Mesendoderm (in vitro differentiated cells): ENCODE data around the gene MEX3A.
A peak's percentile ranks its signal among the peaks of the same experiment; 100 is the strongest.
"Not testable (repeated sequence)": the region's sequence is repeated elsewhere in the genome, so short reads cannot be mapped to it uniquely, and the experiment has no call there.

Experiments
- DNase-seq: peaks from one replicate; pipeline ENCODE4 v3.0.0; 2013
- H2AK5ac ChIP-seq: 2 replicates; pipeline ENCODE4 v1.6.1; 2013; ENCODE audit warnings: low read length, inconsistent platforms
- H2BK120ac ChIP-seq: 2 replicates; pipeline ENCODE4 v1.6.1; 2013; ENCODE audit warnings: low read depth, mild to moderate bottlenecking, low read length, moderate library complexity, mixed read lengths
- H2BK15ac ChIP-seq: replicated peaks from 2 replicates; pipeline ENCODE4 v1.6.1; 2013; ENCODE audit warnings: low read depth, mild to moderate bottlenecking, moderate library complexity
- H2BK5ac ChIP-seq: 2 replicates; pipeline ENCODE4 v1.6.1; 2013; ENCODE audit warnings: low read length, inconsistent platforms
- H3K18ac ChIP-seq: 2 replicates; pipeline ENCODE4 v1.6.1; 2013; ENCODE audit warnings: mild to moderate bottlenecking, low read length, mixed read lengths
- H3K23ac ChIP-seq: one replicate; pipeline ENCODE4 v1.6.1; 2013; ENCODE audit warnings: low read length
- H3K27ac ChIP-seq: 2 replicates; pipeline ENCODE4 v1.5.1; 2013; ENCODE audit warnings: low read depth, mild to moderate bottlenecking, inconsistent platforms, low read length, moderate library complexity
- H3K27me3 ChIP-seq: 2 replicates; pipeline ENCODE4 v1.6.1; 2013; ENCODE audit warnings: low read length, control low read depth, mild to moderate bottlenecking, inconsistent platforms; ENCODE audit not compliant: insufficient read depth, poor library complexity
- H3K36me3 ChIP-seq: 2 replicates; pipeline ENCODE4 v1.6.1; 2013; ENCODE audit warnings: low read length, inconsistent platforms; ENCODE audit not compliant: control insufficient read depth, insufficient read depth
- H3K4ac ChIP-seq: one replicate; pipeline ENCODE4 v1.6.1; 2013; ENCODE audit warnings: low read depth, mild to moderate bottlenecking, low read length, moderate library complexity
- H3K4me1 ChIP-seq: 2 replicates; pipeline ENCODE4 v1.6.1; 2013; ENCODE audit warnings: low read depth, low read length, inconsistent platforms; ENCODE audit not compliant: control insufficient read depth
- H3K4me2 ChIP-seq: 2 replicates; pipeline ENCODE4 v1.6.1; 2013; ENCODE audit warnings: low read length
- H3K4me3 ChIP-seq: 2 replicates; pipeline ENCODE4 v1.5.1; 2013; ENCODE audit warnings: mild to moderate bottlenecking, low read length
- H3K56ac ChIP-seq: one replicate; pipeline ENCODE4 v1.6.1; 2013; ENCODE audit warnings: low read length
- H3K79me1 ChIP-seq: 2 replicates; pipeline ENCODE4 v1.6.1; 2013; ENCODE audit warnings: low read length, inconsistent platforms
- H3K79me2 ChIP-seq: 2 replicates; pipeline ENCODE4 v1.6.1; 2013; ENCODE audit warnings: mild to moderate bottlenecking, low read length; ENCODE audit not compliant: control insufficient read depth, insufficient read depth
- H3K9ac ChIP-seq: 2 replicates; pipeline ENCODE4 v1.6.1; 2013; ENCODE audit warnings: low read length, inconsistent platforms
- H4K5ac ChIP-seq: one replicate; pipeline ENCODE4 v1.6.1; 2013; ENCODE audit warnings: low read length
- H4K8ac ChIP-seq: one replicate; pipeline ENCODE4 v1.6.1; 2013; ENCODE audit warnings: low read depth, mild to moderate bottlenecking, control low read depth, low read length, moderate library complexity
- WGBS: extraction: QIAGEN DNeasy Blood & Tissue Kit; methylation state at CpG from one replicate; pipeline ENCODE4 v1.1.7; 2013; ENCODE audit warnings: low lambda C conversion rate, missing lambda C conversion rate; ENCODE audit not compliant: insufficient coverage; ENCODE audit errors: extremely low coverage; 5-methylcytosine and 5-hydroxymethylcytosine counted together

The MEX3A gene

GRCh38 chr1:156128308-156128653, 46.0 kb upstream of the MEX3A start:
- Histone ChIP-seq H3K36me3 (no peaks in the 10 kb centered on the region), H3K79me1 (peaks cover 8% of the 10 kb centered on the region), H3K4me3 (no peak overlapping the region), H3K79me2 (peaks cover 10% of the 10 kb centered on the region), H3K23ac (no peak overlapping the region), H3K27ac (no peak overlapping the region), H2AK5ac (peak overlapping the region; percentile 16), H4K5ac (no peak overlapping the region), H3K4me1 (peaks cover 27% of the 10 kb centered on the region), H3K9ac (peak overlapping the region; percentile 34), H2BK120ac (no peak overlapping the region), H2BK5ac (peak overlapping the region; percentile 17), H2BK15ac (no peak overlapping the region), H3K56ac (peak overlapping the region; percentile 58), H4K8ac (no peak overlapping the region), H3K27me3 (no peaks in the 10 kb centered on the region), H3K4me2 (no peak overlapping the region), H3K18ac (no peak overlapping the region), H3K4ac (no peak overlapping the region)
- DNase-seq, result no peak
- WGBS, result no CpG with 5 or more reads among the region's 2 CpGs

DNA sequence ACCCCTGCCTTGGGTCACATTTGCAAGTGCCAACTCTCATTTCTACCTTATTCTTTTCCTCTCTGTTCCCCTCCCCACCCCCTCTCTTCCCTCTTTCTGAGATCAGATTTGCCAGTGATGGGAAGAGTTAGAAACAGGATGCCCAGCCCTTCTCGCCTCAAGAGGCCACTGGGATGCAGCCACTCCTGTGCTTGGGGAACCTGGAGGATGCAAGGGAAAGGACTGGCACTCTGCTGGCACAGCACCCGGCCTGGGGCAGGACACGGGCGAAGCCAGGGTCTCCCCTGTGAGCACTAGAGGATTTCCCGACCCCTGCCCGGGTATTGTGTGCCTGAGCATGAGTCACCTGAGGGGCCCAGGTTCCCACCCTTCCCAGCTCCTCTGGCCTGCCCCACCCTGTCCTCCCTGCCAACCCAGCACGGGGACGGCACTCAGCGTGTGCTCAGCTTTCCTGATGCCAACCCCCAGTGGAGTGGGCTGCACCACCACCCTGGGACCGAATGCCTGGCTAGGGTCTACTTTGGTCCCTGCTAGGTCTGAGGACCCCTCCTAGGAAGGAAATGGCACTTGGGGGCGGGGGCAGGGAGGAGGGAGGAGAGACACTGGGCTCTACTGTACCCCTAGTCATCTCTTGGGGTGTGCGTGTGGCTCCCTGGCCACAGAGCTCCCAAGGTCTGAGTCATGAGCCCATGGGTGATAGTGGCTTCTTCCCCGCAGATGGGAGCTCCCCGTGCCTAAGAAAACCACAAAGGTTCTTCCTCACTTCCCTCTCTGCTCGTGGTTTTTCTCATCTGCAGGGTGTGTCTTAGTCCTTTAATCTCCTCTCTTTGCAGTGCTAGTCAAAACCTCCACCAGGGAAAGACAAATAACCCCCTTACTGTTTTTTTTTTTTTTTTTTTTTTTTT, 44.6 kb upstream of the MEX3A start:
- no peak overlapping the region for H4K8ac ChIP-seq
- peak overlapping the region; percentile 65 for H3K56ac ChIP-seq
- H2BK15ac ChIP-seq, result no peak overlapping the region
- H3K27ac ChIP-seq, result peak overlapping the region; percentile 86
- peaks cover 8% of the 10 kb centered on the region for H3K79me1 ChIP-seq
- H4K5ac ChIP-seq, result no peak overlapping the region
- no CpG with 5 or more reads among the region's 15 CpGs for WGBS
- H3K4me2 ChIP-seq, result no peak overlapping the region
- no peak for DNase-seq
- H3K23ac ChIP-seq, result no peak overlapping the region
- H3K4me3 ChIP-seq, result no peak overlapping the region
- H3K27me3 ChIP-seq, result no peaks in the 10 kb centered on the region
- no peaks in the 10 kb centered on the region for H3K36me3 ChIP-seq
- H3K4me1 ChIP-seq, result peaks cover 34% of the 10 kb centered on the region
- peaks cover 10% of the 10 kb centered on the region for H3K79me2 ChIP-seq
- peak overlapping the region; percentile 52 for H3K9ac ChIP-seq
- peak overlapping the region; percentile 40 for H2AK5ac ChIP-seq
- no peak overlapping the region for H3K4ac ChIP-seq
- H2BK120ac ChIP-seq, result no peak overlapping the region
- no peak overlapping the region for H2BK5ac ChIP-seq
- H3K18ac ChIP-seq, result no peak overlapping the region

GRCh38 chr1:156126043-156126629, 43.9 kb upstream of the MEX3A start:
- Histone ChIP-seq H4K5ac (no peak overlapping the region), H3K56ac (peak overlapping the region; percentile 65), H2AK5ac (no peak overlapping the region), H3K4me2 (no peak overlapping the region), H3K79me2 (peaks cover 10% of the 10 kb centered on the region), H2BK15ac (no peak overlapping the region), H2BK5ac (peak overlapping the region; percentile 36), H3K36me3 (no peaks in the 10 kb centered on the region), H3K79me1 (peaks cover 10% of the 10 kb centered on the region), H3K27ac (peak overlapping the region; percentile 86), H3K9ac (peak overlapping the region; percentile 52), H3K27me3 (no peaks in the 10 kb centered on the region), H4K8ac (no peak overlapping the region), H3K4me3 (no peak overlapping the region), H3K18ac (peak overlapping the region; percentile 41), H3K23ac (no peak overlapping the region), H3K4ac (no peak overlapping the region), H2BK120ac (no peak overlapping the region), H3K4me1 (peaks cover 36% of the 10 kb centered on the region)
- no CpG with 5 or more reads among the region's 11 CpGs for WGBS
- peak; percentile 94 for DNase-seq

DNA sequence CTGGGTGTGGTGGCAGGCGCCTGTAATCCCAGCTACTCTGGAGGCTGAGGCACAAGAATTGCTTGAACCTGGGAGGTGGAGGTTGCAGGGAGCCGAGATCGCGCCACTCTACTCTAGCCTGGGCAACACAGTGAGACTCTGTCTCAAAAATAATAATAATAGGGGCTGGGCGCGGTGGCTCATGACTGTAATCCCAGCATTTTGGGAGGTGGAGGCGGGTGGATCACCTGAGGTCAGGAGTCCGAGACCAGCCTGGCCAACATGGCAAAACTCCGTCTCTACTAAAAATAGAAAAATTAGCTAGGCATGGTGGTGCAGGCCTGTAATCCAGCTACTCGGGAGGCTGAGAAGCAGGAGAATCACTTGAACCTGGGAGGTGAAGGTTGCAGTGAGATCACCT, 43.3 kb upstream of the MEX3A start:
- not testable (repeated sequence) for H3K36me3 ChIP-seq, H3K4ac ChIP-seq, H3K27me3 ChIP-seq, H2BK15ac ChIP-seq, DNase-seq, H4K8ac ChIP-seq, H3K23ac ChIP-seq, H2BK120ac ChIP-seq, H3K56ac ChIP-seq, H4K5ac ChIP-seq, H2AK5ac ChIP-seq, H3K79me1 ChIP-seq, H3K27ac ChIP-seq, H3K18ac ChIP-seq, H3K4me2 ChIP-seq, H3K9ac ChIP-seq, H2BK5ac ChIP-seq, H3K4me3 ChIP-seq
- WGBS, result no CpG with 5 or more reads among the region's 10 CpGs
- Histone ChIP-seq H3K4me1 (peaks cover 36% of the 10 kb centered on the region), H3K79me2 (peaks cover 10% of the 10 kb centered on the region)

DNA sequence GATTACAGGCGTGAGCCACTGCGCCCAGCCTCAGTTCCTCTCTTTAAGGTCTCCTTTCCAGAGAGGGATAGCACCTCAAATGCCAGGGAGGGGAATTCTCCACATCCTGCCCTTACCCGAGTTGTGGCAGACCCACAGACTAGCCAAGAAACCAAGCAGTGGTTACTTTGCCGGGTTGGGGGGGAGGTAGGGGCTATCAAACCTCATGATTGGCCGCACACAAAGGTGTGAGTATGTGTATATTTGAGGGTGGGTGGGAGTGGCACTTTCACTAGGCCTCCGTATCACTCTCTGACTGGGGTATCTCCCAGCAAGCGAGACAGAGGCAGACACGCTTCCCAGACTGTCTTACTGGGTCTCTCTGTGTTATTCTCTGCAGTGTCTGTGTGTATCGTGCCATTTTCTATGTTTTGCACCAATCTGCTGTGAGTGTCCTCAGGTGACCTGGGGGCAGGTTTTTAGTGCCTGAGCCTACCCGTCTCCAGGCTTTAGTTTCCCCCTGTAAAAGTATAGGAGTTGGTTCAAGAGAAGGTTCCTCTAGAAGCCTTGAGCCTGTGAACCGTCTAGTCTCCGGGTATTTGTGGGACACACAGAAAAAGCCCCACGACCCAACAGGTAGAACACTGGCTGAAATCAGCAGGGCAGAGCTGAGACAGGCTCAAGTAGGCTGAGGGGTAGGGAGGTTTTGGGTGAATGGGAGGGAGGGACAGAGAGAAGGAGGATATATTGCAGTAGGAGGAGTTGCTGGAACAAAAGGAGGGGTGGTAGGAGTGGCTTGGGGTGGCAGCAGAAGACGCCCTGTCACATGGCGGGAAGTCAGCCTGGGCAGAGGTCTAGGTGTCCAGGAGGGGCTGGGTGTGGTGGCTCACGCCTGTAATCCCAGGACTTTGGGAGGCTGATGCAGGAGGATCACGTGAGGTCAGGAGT, 42.6 kb upstream of the MEX3A start:
- peaks cover 13% of the 10 kb centered on the region for H3K79me2 ChIP-seq
- peak overlapping the region; percentile 20 for H3K18ac ChIP-seq
- WGBS, result no CpG with 5 or more reads among the region's 17 CpGs
- no peak overlapping the region for H3K23ac ChIP-seq
- H3K27ac ChIP-seq, result no peak overlapping the region
- peak overlapping the region; percentile 20 for H3K9ac ChIP-seq
- no peak for DNase-seq
- peaks cover 35% of the 10 kb centered on the region for H3K4me1 ChIP-seq
- H2BK15ac ChIP-seq, result no peak overlapping the region
- peak overlapping the region; percentile 11 for H2AK5ac ChIP-seq
- H3K4me2 ChIP-seq, result no peak overlapping the region
- no peaks in the 10 kb centered on the region for H3K27me3 ChIP-seq
- H3K79me1 ChIP-seq, result peaks cover 11% of the 10 kb centered on the region
- no peak overlapping the region for H3K4me3 ChIP-seq
- H3K36me3 ChIP-seq, result no peaks in the 10 kb centered on the region
- no peak overlapping the region for H4K5ac ChIP-seq
- no peak overlapping the region for H4K8ac ChIP-seq
- H3K4ac ChIP-seq, result no peak overlapping the region
- H2BK5ac ChIP-seq, result no peak overlapping the region
- peak overlapping the region; percentile 62 for H3K56ac ChIP-seq
- H2BK120ac ChIP-seq, result no peak overlapping the region
